Measurements from ENCODE around the gene QKI. TPM values are rescaled to one million over a fixed set of nuclear protein-coding genes. Genes with fewer than 3 reads are reported as not detected.

QKI gene
- total RNA-seq, 1 donor from 2014 or later: 234 TPM

- no peak overlapping the region for H3K27ac ChIP-seq
- intact Hi-C loops (cut with DNase I): loop anchor here (10.0 kb wide), 1 partner anchor 209 kb away; no protein-coding TSS in a partner anchor
Measured at GRCh38 chr6:163393923-163394322, 20.6 kb upstream of the QKI start.

GRCh38 chr6:163394659-163395058 is 19.9 kb upstream of the QKI start:
- intact Hi-C loops (cut with DNase I): loop anchor here (10.0 kb wide), 1 partner anchor 210 kb away; no protein-coding TSS in a partner anchor
- Histone ChIP-seq H3K36me3 (no peaks in the 10 kb centered on the region), H3K27me3 (no peaks in the 10 kb centered on the region), H3K4me3 (no peak overlapping the region), H3K9me3 (no peaks in the 10 kb centered on the region), H3K27ac (no peak overlapping the region), H3K4me1 (peaks cover 12% of the 10 kb centered on the region)
- TF ChIP-seq CTCF (IDR thresholded peaks at IDR 0.05): no peak
- ATAC-seq: no peak
- no peak for DNase-seq

More at GRCh38 chr6:163393923-163394322, 20.6 kb upstream of the QKI start:
- no peak overlapping the region for H3K4me3 ChIP-seq
- no peaks in the 10 kb centered on the region for H3K9me3 ChIP-seq
- no peak for ATAC-seq
- no peak for DNase-seq
- peaks cover 12% of the 10 kb centered on the region for H3K4me1 ChIP-seq
- no peaks in the 10 kb centered on the region for H3K36me3 ChIP-seq
- H3K27me3 ChIP-seq: no peaks in the 10 kb centered on the region
- no peak for TF ChIP-seq CTCF (IDR thresholded peaks at IDR 0.05)

DNA sequence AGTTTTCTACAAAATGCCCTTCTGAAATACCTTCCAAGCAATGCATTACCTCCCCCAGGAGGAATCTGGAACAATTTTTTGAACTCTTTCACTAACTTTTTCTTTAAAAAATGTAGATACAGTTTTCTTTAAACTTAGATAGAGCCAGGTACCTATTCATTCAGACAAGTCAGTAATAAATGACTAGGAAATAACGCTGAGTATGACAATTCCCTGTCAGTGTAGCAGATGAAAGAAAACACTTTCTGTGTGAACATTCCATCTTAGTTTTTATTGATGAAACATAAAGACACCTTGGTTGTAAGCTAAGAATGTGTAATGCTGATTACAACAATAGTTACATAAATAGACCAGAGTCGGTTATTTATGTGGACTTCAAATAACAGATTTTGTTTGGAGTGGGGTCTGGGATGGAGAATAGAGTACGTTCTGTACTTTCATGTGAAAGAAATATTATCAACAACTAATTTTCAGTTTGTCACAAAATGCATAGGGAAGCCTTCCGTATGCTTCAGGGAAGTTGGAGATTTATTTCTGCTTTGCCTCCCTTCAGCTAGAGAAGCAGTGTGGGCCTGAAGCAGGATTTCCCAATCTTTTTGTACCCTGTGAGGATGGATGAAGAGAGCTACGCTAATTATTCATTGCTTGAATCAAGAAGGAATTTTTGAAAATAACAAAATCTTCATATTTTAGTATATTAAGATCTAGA is 19.2 kb upstream of the QKI start:
- Histone ChIP-seq H3K27ac (no peak overlapping the region), H3K36me3 (no peaks in the 10 kb centered on the region), H3K9me3 (no peaks in the 10 kb centered on the region), H3K27me3 (no peaks in the 10 kb centered on the region), H3K4me1 (peaks cover 12% of the 10 kb centered on the region), H3K4me3 (no peak overlapping the region)
- no peak for TF ChIP-seq CTCF (IDR thresholded peaks at IDR 0.05)
- ATAC-seq (no peak), DNase-seq (no peak)
- intact Hi-C loops (cut with DNase I): loop anchor here (10.0 kb wide), 1 partner anchor 210 kb away; no protein-coding TSS in a partner anchor

DNA sequence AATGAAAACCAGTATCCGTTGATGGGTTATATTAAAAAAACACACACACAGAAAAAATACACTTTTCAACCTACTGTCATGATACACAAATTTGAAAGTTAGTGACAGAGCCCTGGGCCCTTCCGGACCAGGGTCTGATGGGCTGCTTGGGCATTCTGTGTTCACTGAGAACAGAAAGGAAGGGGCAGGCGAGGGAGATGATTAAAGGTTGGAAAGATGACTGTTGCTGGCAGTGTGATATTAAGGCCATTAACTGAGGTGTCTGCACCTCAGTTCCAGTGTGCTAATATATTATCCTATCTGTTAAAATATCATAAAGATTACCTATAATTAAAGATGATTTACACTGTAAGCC is 18.7 kb upstream of the QKI start:
- DNase-seq (no peak), ATAC-seq (no peak)
- Histone ChIP-seq H3K27me3 (no peaks in the 10 kb centered on the region), H3K4me3 (no peak overlapping the region), H3K9me3 (no peaks in the 10 kb centered on the region), H3K27ac (no peak overlapping the region), H3K4me1 (peaks cover 12% of the 10 kb centered on the region), H3K36me3 (no peaks in the 10 kb centered on the region)
- TF ChIP-seq CTCF (IDR thresholded peaks at IDR 0.05): no peak
- intact Hi-C loops (cut with DNase I): loop anchor here (10.0 kb wide), 1 partner anchor 211 kb away; no protein-coding TSS in a partner anchor

DNA sequence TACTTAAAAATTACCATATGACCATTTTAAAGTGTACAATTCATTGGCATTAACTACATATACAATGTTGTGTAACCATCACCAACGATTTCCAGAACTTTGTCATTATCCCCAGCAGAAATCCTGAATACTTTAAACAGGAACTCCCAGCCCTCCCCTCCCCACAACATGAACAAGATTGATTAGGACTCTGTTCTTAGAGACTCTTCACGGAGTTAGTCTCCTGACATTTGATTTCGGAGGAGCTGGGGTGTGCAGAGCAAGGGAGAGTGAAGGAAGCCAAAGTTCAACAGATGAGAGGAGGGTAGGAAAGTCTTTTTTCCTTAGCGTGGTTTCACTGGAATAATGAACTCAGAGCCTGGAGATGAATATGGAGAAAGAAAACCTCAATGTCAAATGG is 17.2 kb upstream of the QKI start:
- no peaks in the 10 kb centered on the region for H3K9me3 ChIP-seq
- intact Hi-C loops (cut with DNase I): loop anchor here (10.0 kb wide), 1 partner anchor 213 kb away; no protein-coding TSS in a partner anchor
- no peak overlapping the region for H3K27ac ChIP-seq
- ATAC-seq (no peak), DNase-seq (no peak)
- peak overlapping the region; percentile 42 for H3K4me3 ChIP-seq
- H3K36me3 ChIP-seq: no peaks in the 10 kb centered on the region
- TF ChIP-seq CTCF (IDR thresholded peaks at IDR 0.05): no peak
- H3K4me1 ChIP-seq: peaks cover 8% of the 10 kb centered on the region
- H3K27me3 ChIP-seq: no peaks in the 10 kb centered on the region

Data from upper lobe of right lung (tissue), 1 donor.